Measurements from ENCODE around the gene PPP3R2.
"Not testable (repeated sequence)": the region's sequence is repeated elsewhere in the genome, so short reads cannot be mapped to it uniquely, and the experiment has no call there.

The PPP3R2 gene

GRCh38 chr9:101587332-101588043, 7.3 kb downstream of the PPP3R2 start:
- DNase-seq, result no peak

GRCh38 chr9:101586651-101587050, 8.1 kb downstream of the PPP3R2 start:
- DNase-seq, result no peak

GRCh38 chr9:101585740-101586139, 9.0 kb downstream of the PPP3R2 start:
- DNase-seq, result no peak

GRCh38 chr9:101582553-101582952, 12.2 kb downstream of the PPP3R2 start:
- no peak for DNase-seq

GRCh38 chr9:101579711-101580545, 14.8 kb downstream of the PPP3R2 start:
- no peak for DNase-seq

- DNase-seq, result no peak
Measured at GRCh38 chr9:101578378-101578777, 16.4 kb downstream of the PPP3R2 start.

GRCh38 chr9:101574731-101575333, 19.9 kb downstream of the PPP3R2 start:
- DNase-seq, result no peak

- DNase-seq, result no peak
Measured at GRCh38 chr9:101572316-101572715, 22.5 kb downstream of the PPP3R2 start.

- no peak for DNase-seq
Measured at GRCh38 chr9:101571114-101571513, 23.7 kb downstream of the PPP3R2 start.

GRCh38 chr9:101569741-101570501, 24.8 kb downstream of the PPP3R2 start:
- DNase-seq, result no peak

GRCh38 chr9:101567725-101568350, 26.9 kb downstream of the PPP3R2 start:
- DNase-seq, result no peak

GRCh38 chr9:101566904-101567724, 27.7 kb downstream of the PPP3R2 start:
- no peak for DNase-seq

GRCh38 chr9:101564252-101564651, 30.5 kb downstream of the PPP3R2 start:
- no peak for DNase-seq

GRCh38 chr9:101562966-101563365, 31.8 kb downstream of the PPP3R2 start:
- DNase-seq, result no peak

GRCh38 chr9:101561740-101562139, 33.0 kb downstream of the PPP3R2 start:
- no peak for DNase-seq

- not testable (repeated sequence) for DNase-seq
Measured at GRCh38 chr9:101549472-101550098, 45.2 kb downstream of the PPP3R2 start.

GRCh38 chr9:101543098-101543735, 51.6 kb downstream of the PPP3R2 start:
- DNase-seq, result no peak

Data from NCI-H345 (cell line).